ENCODE measurements around the gene DLGAP1.

DLGAP1 gene

GRCh38 chr18:3616744-3617143 is 838.4 kb downstream of the DLGAP1 start:
- Histone ChIP-seq H3K27me3 (no peaks in the 10 kb centered on the region), H3K4me3 (ENCODE audit: low read depth in 1 of 2, low read length in 1 of 2) (no peak overlapping the region), H3K36me3 (no peaks in the 10 kb centered on the region), H3K9me3 (no peaks in the 10 kb centered on the region), H3K4me1 (ENCODE audit: control insufficient read depth in 1 of 2, insufficient read depth in 1 of 2, low read depth in 1 of 2, low read length in 1 of 2) (peaks cover 0 to 6% of the 10 kb centered on the region in 2 experiments), H3K27ac (no peak overlapping the region)
- TF ChIP-seq CTCF (IDR thresholded peaks at IDR 0.05), result no peak

GRCh38 chr18:3616142-3616541 is 839.0 kb downstream of the DLGAP1 start:
- no peak overlapping the region for H3K27ac ChIP-seq
- no peaks in the 10 kb centered on the region for H3K9me3 ChIP-seq
- no peak for TF ChIP-seq CTCF (IDR thresholded peaks at IDR 0.05)
- H3K36me3 ChIP-seq, result no peaks in the 10 kb centered on the region
- H3K27me3 ChIP-seq, result no peaks in the 10 kb centered on the region
- H3K4me1 ChIP-seq (ENCODE audit: control insufficient read depth in 1 of 2, insufficient read depth in 1 of 2, low read depth in 1 of 2, low read length in 1 of 2), result peaks cover 0 to 6% of the 10 kb centered on the region in 2 experiments
- no peak overlapping the region for H3K4me3 ChIP-seq (ENCODE audit: low read depth in 1 of 2, low read length in 1 of 2)

- TF ChIP-seq CTCF (IDR thresholded peaks at IDR 0.05), result no peak
- peaks cover 0 to 6% of the 10 kb centered on the region in 2 experiments for H3K4me1 ChIP-seq (ENCODE audit: control insufficient read depth in 1 of 2, insufficient read depth in 1 of 2, low read depth in 1 of 2, low read length in 1 of 2)
- H3K27ac ChIP-seq, result no peak overlapping the region
- no peaks in the 10 kb centered on the region for H3K9me3 ChIP-seq
- no peaks in the 10 kb centered on the region for H3K36me3 ChIP-seq
- H3K27me3 ChIP-seq, result no peaks in the 10 kb centered on the region
- no peak overlapping the region for H3K4me3 ChIP-seq (ENCODE audit: low read depth in 1 of 2, low read length in 1 of 2)
Measured at GRCh38 chr18:3615374-3615985, 839.6 kb downstream of the DLGAP1 start.

- peaks cover 0 to 6% of the 10 kb centered on the region in 2 experiments for H3K4me1 ChIP-seq (ENCODE audit: control insufficient read depth in 1 of 2, insufficient read depth in 1 of 2, low read depth in 1 of 2, low read length in 1 of 2)
- no peak overlapping the region for H3K4me3 ChIP-seq (ENCODE audit: low read depth in 1 of 2, low read length in 1 of 2)
- no peak for TF ChIP-seq CTCF (IDR thresholded peaks at IDR 0.05)
- H3K36me3 ChIP-seq, result no peaks in the 10 kb centered on the region
- no peaks in the 10 kb centered on the region for H3K9me3 ChIP-seq
- H3K27ac ChIP-seq, result no peak overlapping the region
- no peaks in the 10 kb centered on the region for H3K27me3 ChIP-seq
Measured at GRCh38 chr18:3612315-3612714, 842.8 kb downstream of the DLGAP1 start.

- Histone ChIP-seq H3K4me1 (ENCODE audit: control insufficient read depth in 1 of 2, insufficient read depth in 1 of 2, low read depth in 1 of 2, low read length in 1 of 2) (peaks cover 4 to 7% of the 10 kb centered on the region in 2 experiments), H3K27ac (no peak overlapping the region), H3K9me3 (no peaks in the 10 kb centered on the region), H3K4me3 (ENCODE audit: low read depth in 1 of 2, low read length in 1 of 2) (no peak overlapping the region), H3K36me3 (no peaks in the 10 kb centered on the region), H3K27me3 (no peaks in the 10 kb centered on the region)
- no peak for TF ChIP-seq CTCF (IDR thresholded peaks at IDR 0.05)
Measured at GRCh38 chr18:3611313-3612090, 843.6 kb downstream of the DLGAP1 start.

All from neutrophil (primary cell).